ENCODE results near the gene C1QTNF2.

DNA sequence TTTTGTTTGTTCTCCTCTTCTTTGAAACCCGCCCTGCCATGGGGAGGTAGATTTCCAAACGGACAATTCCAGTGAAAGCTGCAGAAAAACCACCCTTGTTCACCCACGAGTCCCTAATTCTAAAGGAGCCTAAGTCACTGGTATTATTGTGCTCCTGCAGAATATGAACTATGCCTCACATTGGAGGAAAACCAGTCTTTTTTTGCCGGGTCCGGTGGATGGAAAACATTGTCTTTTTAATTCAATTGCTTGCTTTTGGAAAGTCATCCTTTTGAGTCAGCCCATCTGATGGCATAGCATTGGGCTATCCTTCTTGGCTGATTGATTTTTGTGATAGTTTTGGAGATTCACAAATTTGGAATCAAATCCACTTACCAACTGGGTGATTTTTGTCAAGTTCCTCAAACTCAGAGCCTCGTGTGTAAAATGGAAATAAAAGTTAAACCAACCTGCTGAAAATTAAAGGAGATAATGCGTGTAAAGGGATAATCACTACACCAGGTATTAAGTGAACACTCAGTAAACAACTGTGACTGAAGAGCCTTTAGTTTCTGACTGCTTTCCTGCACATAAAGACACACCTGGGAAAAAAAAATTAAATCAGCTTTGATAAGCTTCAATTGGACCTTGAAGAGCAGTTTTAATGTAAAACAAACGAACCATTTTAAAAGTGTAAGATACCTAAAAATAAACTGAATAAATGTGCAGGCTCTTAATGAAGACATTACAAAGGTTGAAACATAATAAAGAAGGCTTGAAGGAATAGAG, 57.3 kb downstream of the C1QTNF2 start:
- no peak for TF ChIP-seq CTCF (IDR thresholded peaks at IDR 0.05)
- TF ChIP-seq POLR2A (IDR thresholded peaks at IDR 0.05; ENCODE audit: low read depth): no peak

Data from esophagus muscularis mucosa (tissue), 3 donors.